K562 (cell line): Measurements from ENCODE around the gene FGF4.

Source experiments
- BRD4 ChIP-seq: fragments of 200-600 bp; sonication (generic); IDR thresholded peaks from 2 replicates; pipeline ENCODE4 v1.6.1; 2017; ENCODE audit warnings: inconsistent platforms
- MTA1 ChIP-seq: fragments of 450-650 bp; IDR thresholded peaks from 2 replicates; pipeline ENCODE4 v1.6.1; 2017; ENCODE audit warnings: borderline replicate concordance
- TAF1 ChIP-seq: IDR thresholded peaks from 2 replicates; pipeline ENCODE4 v1.6.1; 2011; ENCODE audit warnings: mild to moderate bottlenecking, low read length, moderate library complexity; ENCODE audit not compliant: insufficient read depth, control insufficient read depth, severe bottlenecking; ENCODE audit errors: extremely low read depth
- TF ChIP-seq, protein P1 (sequence below): sonication (generic); formaldehyde crosslinking; IDR thresholded peaks from 2 replicates; pipeline ENCODE4 v1.8.0; 2022; ENCODE audit warnings: mild to moderate bottlenecking, low read depth, missing genetic modification reagents
- TF ChIP-seq, protein P2 (sequence below): sonication (generic); formaldehyde crosslinking; IDR thresholded peaks from 2 replicates; pipeline ENCODE4 v1.9.0; 2022; ENCODE audit warnings: mild to moderate bottlenecking, missing genetic modification reagents
- TF ChIP-seq, protein P3 (sequence below): sonication (generic); formaldehyde crosslinking; IDR thresholded peaks from 2 replicates; pipeline ENCODE4 v1.8.0; 2022; ENCODE audit warnings: missing genetic modification reagents, mild to moderate bottlenecking, borderline replicate concordance

DNA sequence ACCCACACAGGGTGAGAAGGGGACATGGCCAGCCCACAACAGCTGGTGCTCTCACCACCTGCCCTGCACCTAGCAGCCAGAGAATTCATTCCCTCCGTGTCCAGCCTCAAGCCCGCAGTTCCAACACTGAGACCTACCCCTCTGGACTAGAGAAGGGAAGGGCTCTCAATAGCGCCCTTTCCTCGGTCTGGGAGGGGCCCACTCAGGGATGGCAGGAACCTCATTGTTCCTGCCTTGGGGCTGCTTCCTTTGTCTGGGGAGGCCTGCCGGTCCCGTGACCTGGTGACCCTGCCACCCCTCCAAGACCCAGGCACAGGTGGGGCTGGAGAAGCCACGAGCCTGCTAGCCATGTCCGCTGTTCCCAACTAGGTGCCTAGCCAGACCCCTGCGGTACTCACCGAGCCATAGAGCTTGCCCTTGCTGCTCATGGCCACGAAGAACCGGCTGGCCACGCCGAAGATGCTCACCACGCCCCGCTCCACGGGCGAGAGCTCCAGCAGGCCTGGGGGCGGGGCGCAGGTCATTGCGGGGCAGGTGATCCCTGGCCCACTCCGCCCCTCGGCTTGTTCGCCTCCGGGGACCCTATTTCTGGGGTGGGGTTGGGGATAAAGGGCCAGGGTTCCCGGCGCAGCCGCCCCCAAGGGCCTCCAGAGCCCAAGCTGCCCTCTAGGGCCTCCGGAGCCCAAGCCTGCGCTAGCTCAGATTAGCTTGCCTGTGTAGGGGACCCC, 1.4 kb downstream of the FGF4 start:
- TF ChIP-seq, protein P1, sequence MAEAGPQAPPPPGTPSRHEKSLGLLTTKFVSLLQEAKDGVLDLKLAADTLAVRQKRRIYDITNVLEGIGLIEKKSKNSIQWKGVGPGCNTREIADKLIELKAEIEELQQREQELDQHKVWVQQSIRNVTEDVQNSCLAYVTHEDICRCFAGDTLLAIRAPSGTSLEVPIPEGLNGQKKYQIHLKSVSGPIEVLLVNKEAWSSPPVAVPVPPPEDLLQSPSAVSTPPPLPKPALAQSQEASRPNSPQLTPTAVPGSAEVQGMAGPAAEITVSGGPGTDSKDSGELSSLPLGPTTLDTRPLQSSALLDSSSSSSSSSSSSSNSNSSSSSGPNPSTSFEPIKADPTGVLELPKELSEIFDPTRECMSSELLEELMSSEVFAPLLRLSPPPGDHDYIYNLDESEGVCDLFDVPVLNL (CRISPR knock-in tag), result no peak
- TF ChIP-seq TAF1 (no peak), BRD4 (no peak), MTA1 (no peak)
- TF ChIP-seq, protein P2, sequence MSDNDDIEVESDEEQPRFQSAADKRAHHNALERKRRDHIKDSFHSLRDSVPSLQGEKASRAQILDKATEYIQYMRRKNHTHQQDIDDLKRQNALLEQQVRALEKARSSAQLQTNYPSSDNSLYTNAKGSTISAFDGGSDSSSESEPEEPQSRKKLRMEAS (CRISPR knock-in tag), result no peak
- TF ChIP-seq, protein P3, sequence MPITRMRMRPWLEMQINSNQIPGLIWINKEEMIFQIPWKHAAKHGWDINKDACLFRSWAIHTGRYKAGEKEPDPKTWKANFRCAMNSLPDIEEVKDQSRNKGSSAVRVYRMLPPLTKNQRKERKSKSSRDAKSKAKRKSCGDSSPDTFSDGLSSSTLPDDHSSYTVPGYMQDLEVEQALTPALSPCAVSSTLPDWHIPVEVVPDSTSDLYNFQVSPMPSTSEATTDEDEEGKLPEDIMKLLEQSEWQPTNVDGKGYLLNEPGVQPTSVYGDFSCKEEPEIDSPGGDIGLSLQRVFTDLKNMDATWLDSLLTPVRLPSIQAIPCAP (CRISPR knock-in tag), result no peak
